Measurements from ENCODE around the gene CHCHD3.
"Not testable (repeated sequence)": the region's sequence is repeated elsewhere in the genome, so short reads cannot be mapped to it uniquely, and the experiment has no call there.

The CHCHD3 gene

DNA sequence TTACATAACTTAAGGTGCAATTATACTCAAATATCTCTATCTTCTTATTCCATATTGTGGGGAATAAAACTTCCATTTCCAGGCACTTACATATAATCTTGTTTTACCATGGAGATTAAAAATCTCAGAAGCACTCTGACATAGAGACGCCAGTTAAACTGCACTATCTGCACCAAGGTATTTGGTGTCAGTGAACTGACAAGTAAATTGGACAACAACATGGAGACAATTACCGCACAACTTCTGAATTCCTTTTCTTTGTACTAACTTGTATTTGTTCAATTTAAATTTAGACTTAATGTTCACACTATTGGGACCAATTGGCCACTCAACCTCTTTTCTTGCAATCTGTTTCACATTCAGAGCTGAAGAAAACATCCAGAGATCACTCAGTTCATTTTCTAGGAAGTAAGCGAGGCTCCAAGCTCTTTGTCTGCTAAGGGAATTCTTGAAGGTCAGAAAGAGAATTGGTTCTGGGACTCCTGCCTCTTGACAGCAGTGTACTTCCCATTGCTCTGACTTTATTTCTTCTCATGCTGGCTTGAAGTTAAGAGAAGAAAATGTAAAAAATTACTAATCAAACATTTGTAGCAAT is 184.7 kb downstream of the CHCHD3 start:
- no peak for DNase-seq

DNA sequence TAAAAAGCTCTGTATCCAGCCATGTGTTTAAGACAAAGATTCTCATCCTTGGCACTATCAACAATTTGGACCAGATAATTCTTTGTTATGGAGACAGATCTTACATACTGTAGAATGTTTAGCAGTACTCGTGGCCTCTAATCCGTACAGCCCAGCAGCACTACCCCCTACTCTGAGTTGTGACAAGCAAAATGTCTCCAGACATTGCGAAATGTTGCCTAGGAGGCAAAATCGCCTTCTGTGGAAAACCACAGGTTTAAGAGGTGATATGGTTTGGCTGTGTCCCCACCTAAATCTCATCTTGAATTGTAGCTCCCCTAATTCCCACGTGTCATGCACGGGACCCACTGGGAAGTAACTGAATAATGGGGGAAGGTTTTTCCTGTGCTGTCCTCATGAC is 186.7 kb downstream of the CHCHD3 start:
- DNase-seq: no peak

- no peak for DNase-seq
Measured at GRCh38 chr7:132893560-132893959, 188.3 kb downstream of the CHCHD3 start.

- DNase-seq: not testable (repeated sequence)
Measured at GRCh38 chr7:132892744-132893143, 189.1 kb downstream of the CHCHD3 start.

GRCh38 chr7:132891554-132891953 is 190.3 kb downstream of the CHCHD3 start:
- DNase-seq: no peak

DNA sequence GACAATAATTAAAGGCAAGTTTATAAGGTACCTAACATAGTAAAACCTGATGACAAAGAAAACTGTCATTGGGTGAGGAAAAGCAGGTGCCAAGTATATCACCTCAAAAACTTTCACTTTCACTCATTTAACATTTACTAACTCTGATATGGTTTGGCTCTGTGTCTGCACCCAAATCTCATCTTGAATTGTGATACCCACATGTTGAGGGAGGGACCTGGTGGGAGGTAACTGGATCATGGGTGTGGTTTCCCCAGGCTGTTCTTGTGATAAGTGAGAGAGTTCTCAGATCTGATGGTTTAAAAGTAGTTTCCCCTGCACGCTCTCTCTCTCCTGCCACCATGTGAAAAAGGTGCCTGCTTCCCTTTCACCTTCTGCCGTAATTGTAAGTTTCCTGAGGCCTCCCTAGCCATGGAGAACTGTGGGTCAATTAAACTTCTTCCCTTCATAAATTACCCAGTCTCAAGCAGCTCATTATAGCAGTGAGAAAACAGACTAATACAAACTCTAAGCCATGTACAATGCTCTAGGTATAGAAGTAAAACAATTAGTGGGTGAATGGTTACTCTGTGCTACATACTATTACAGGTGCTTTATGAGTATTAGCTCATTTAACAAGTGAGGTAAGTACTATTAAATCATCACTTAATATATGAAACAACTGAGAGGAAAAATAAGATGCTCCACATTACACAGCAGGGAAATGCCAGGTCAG is 199.0 kb downstream of the CHCHD3 start:
- DNase-seq: no peak

GRCh38 chr7:132881317-132881716 is 200.6 kb downstream of the CHCHD3 start:
- DNase-seq: no peak

GRCh38 chr7:132879579-132879978 is 202.3 kb downstream of the CHCHD3 start:
- no peak for DNase-seq

- no peak for DNase-seq
Measured at GRCh38 chr7:132878204-132878919, 203.5 kb downstream of the CHCHD3 start.

DNA sequence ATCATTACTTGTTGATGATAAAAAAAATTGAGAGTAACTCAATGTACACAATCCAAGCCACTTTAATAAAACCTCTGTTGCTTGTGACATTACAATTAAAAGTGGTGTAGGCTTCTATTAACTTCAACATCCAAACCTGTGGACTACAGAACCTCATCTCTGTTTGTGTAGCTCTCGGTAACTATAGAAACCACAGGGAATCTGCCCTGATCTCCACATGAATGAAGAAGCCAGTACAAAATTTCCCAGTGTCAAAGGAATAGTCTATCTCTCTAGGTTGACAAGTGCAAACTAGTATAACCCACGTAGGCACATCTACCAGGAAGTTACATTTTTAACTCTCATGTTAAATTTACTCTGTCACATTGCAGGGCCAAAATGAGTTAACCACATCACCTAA is 204.3 kb downstream of the CHCHD3 start:
- DNase-seq: no peak

GRCh38 chr7:132876576-132876975 is 205.3 kb downstream of the CHCHD3 start:
- DNase-seq: no peak

- no peak for DNase-seq
Measured at GRCh38 chr7:132872034-132872433, 209.9 kb downstream of the CHCHD3 start.

GRCh38 chr7:132871419-132871818 is 210.5 kb downstream of the CHCHD3 start:
- no peak for DNase-seq

DNA sequence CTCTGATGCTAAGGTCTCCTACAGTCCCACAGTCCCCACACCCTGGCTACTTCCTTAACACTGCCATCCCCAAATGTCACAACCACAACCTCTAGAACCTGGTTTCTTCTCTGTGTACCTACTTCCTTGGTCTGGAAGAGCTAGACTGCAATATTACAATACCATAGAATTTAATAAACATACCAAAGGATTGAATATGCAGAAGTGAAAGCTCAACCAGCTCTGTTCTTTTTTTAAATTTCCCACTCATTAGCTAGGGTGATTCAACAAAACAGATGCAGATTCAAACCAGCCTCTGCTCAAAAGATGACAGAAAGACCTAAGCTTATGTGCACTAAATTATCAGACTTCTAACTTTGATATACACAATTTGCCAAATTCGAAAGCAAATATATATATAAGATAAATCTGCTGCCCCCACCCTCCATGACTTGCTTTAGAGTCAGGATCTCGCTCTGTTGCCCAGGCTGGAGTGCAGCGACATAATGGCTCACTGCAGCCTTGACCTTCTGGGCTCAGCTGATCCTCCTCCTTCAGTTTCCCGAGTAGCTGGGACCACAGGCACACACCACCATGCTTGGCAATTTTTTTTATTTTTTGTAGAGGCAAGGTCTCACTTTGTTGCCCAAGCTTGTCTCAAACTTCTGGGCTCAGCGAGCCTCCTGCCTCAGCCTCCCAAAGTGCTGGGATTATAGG is 212.6 kb downstream of the CHCHD3 start:
- no peak for DNase-seq

- no peak for DNase-seq
Measured at GRCh38 chr7:132866551-132866950, 215.3 kb downstream of the CHCHD3 start.

GRCh38 chr7:132866144-132866531 is 215.8 kb downstream of the CHCHD3 start:
- DNase-seq: no peak

DNA sequence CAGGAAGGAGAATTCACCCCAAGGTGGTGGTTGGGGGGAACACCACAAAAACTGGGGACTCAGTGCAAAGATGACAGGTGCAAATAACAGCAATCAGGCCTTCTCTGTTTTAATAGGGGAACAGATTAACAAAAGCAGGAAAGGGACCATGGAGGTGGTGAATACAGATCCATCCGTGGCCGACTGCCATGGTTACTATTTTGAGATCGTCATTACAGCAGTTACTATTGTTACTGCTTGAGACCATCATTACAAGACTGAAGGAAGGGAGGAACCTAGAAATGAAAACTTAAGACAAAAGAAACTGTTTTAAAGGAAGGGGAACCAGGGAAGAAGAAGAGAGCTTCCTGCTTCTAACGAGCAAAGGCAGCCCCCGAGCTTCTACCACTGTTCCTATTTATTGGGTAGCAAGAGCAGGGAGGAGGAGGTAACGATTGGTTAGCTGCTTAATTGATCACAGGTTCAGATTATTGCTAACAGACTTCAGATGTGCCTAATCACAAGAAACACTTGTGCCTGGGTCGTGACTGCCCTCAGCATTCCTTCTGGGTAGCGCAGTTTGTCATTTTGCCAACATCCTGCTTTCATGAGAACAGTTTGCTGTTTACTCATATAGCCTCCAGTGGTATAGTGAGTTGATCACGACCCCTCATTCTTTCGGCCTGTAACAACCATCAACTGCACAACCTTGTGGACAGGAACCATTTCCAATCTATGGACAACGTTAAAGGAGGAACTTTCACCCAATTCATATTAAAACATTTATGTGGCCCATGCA is 216.3 kb downstream of the CHCHD3 start:
- DNase-seq: no peak

DNA sequence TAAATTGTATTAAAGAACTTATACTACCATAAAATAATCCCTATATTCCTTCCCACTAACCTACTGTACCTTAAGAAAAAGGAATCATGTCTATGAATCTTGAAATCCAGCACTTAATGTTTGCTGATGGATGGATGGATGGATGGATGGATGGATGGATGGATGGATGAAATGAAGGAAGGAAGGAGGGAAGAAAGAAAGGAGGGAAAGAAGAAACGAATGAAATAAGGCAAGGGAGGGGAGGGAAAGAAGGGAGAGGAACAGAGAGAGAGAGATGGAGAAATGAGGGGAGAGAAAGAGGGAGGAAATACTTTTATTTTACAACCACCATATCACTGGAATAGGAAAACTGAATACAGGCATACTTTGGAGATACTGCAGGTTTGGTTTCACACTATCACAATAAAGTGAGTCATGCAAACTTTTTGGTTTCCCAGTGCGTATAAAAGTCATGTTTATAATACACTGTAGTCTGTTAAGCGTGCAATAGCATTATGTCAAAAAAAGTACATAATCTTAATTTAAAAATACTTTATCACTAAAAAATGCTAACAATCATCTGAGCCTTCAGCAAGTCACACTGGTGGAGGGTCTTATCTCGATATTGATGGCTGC is 219.8 kb downstream of the CHCHD3 start:
- no peak for DNase-seq

DNA sequence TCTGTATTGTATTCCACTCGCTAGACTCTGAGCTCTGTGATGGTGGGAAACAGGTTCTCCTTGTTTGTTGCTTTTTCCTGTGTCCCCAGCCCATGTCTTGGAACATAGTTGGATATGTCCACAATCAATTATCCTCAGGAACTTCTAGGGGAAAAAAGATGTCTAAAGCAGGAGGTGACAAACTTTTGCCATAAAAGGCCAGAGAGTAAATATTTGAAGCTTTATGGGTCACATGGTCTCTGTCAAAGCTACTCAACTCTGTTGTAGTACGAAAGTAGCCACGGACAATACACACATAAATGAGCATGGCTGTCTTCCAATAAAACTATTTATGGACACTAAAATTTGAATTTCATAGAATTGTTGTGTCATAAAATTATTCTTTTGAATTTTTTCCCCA is 220.5 kb downstream of the CHCHD3 start:
- DNase-seq: no peak

GRCh38 chr7:132859199-132859598 is 222.7 kb downstream of the CHCHD3 start:
- DNase-seq: no peak

- no peak for DNase-seq
Measured at GRCh38 chr7:132858760-132859159, 223.1 kb downstream of the CHCHD3 start.

- no peak for DNase-seq
Measured at GRCh38 chr7:132858251-132858650, 223.6 kb downstream of the CHCHD3 start.
